NCI-H446 treated with DMSO at 0.1 percent for 48 hours (cell line): ENCODE data around the gene ABCC8.

Experiments
- DNase-seq: peaks from one replicate; lab custom pipeline; 2025; lab: John Stamatoyannopoulos, UW

ABCC8 gene

GRCh38 chr11:17505146-17505545 lies 28.5 kb upstream of the ABCC8 start:
- no peak for DNase-seq

GRCh38 chr11:17504330-17505107 lies 27.9 kb upstream of the ABCC8 start:
- DNase-seq: peak; percentile 26

GRCh38 chr11:17502630-17503029 lies 26.0 kb upstream of the ABCC8 start:
- no peak for DNase-seq

- DNase-seq: no peak
Observed at GRCh38 chr11:17500673-17501072, 24.0 kb upstream of the ABCC8 start.

GRCh38 chr11:17498475-17498874 lies 21.8 kb upstream of the ABCC8 start:
- no peak for DNase-seq

GRCh38 chr11:17498058-17498457 lies 21.4 kb upstream of the ABCC8 start:
- DNase-seq: no peak

GRCh38 chr11:17496406-17496805 lies 19.8 kb upstream of the ABCC8 start:
- DNase-seq: no peak

- no peak for DNase-seq
Observed at GRCh38 chr11:17494019-17494418, 17.4 kb upstream of the ABCC8 start.

- no peak for DNase-seq
Observed at GRCh38 chr11:17490938-17491337, 14.3 kb upstream of the ABCC8 start.

- DNase-seq: no peak
Observed at GRCh38 chr11:17490232-17490631, 13.6 kb upstream of the ABCC8 start.

- peak; percentile 34 for DNase-seq
Observed at GRCh38 chr11:17489751-17490150, 13.1 kb upstream of the ABCC8 start.

- DNase-seq: no peak
Observed at GRCh38 chr11:17488563-17488962, 11.9 kb upstream of the ABCC8 start.

GRCh38 chr11:17486646-17487045 lies 10.0 kb upstream of the ABCC8 start:
- DNase-seq: no peak

GRCh38 chr11:17483505-17483904 lies 6.9 kb upstream of the ABCC8 start:
- DNase-seq: no peak

- DNase-seq: no peak
Observed at GRCh38 chr11:17481905-17482304, 5.3 kb upstream of the ABCC8 start.

GRCh38 chr11:17479284-17480214 lies 2.9 kb upstream of the ABCC8 start:
- no peak for DNase-seq

GRCh38 chr11:17478070-17478469 lies 1.4 kb upstream of the ABCC8 start:
- DNase-seq: no peak

- DNase-seq: no peak
Observed at GRCh38 chr11:17477361-17477760, 716 bp upstream of the ABCC8 start.

GRCh38 chr11:17477084-17477333 lies 364 bp upstream of the ABCC8 start:
- DNase-seq: no peak

- no peak for DNase-seq
Observed at GRCh38 chr11:17475666-17476316, 854 bp downstream of the ABCC8 start.

GRCh38 chr11:17473071-17473744 lies 3.4 kb downstream of the ABCC8 start:
- no peak for DNase-seq

GRCh38 chr11:17472467-17472866 lies 4.2 kb downstream of the ABCC8 start:
- no peak for DNase-seq
